HG03175 (cell line): ENCODE results near the gene PLEKHH2.
"Not testable (repeated sequence)": the region's sequence is repeated elsewhere in the genome, so short reads cannot be mapped to it uniquely, and the experiment has no call there.

Source experiments
- ATAC-seq: cut with Tn5 transposase; IDR thresholded peaks from one replicate; pipeline ENCODE4 v1.9.1; 2021; ENCODE audit warnings: mild to moderate bottlenecking, moderate library complexity; ENCODE audit not compliant: unreplicated experiment

PLEKHH2 gene

DNA sequence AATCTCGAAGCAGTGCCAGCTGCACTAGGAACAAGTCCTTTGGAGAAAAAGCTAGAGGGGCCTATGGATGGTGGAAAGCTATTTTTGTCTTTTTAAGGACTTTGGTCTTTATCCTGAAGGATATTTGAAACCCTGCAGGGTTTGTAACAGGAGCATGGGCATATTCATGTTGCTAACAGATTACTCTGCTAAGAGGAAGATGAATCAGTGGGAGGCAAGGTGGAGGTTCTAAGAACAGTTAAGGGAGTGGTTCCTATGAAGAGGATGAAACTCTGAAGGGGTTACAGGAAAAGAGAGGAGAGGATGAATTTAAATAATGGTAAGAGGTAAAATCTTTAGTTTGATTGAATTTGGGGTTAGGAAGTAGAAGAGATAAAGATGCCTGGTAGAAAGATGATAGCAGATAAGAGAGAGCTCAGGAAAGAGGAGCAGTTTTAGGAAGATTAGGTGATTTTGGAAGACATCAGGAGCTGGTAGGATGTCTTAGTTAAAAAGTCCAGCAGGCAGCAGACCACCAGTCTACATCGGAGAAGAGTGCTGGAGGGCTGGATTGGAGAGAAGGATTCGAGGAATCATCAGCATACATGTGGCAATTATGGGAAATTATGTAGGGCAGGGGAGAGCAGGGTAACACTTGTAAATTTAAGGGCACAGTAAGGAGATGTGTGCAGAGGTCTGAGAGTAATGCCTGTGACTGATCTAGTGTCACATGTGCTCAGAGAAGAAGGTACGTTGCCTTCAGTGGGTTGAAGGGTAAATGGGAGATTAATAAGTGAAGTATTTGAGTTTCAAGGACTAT, 78.4 kb downstream of the PLEKHH2 start:
- ATAC-seq: no peak

DNA sequence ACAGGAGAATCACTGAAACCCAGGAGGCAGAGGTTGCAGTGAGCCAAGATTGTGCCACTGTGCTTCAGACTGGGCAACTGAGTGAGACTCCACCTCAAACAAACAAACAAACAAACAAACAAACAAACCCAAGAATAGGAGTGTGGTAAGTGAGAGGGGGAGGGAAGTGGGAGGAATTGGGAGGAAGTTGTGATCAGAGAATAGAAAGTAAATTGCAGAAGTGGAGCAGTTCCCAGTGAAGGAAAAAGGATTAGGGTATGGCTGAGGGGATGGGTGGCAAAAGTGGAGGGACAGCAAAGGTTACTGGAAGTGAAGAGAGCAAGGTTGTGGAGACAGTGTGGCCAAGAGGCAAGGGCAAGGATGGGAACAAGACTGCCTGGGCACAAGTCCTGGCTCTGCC, 80.3 kb downstream of the PLEKHH2 start:
- ATAC-seq: no peak

DNA sequence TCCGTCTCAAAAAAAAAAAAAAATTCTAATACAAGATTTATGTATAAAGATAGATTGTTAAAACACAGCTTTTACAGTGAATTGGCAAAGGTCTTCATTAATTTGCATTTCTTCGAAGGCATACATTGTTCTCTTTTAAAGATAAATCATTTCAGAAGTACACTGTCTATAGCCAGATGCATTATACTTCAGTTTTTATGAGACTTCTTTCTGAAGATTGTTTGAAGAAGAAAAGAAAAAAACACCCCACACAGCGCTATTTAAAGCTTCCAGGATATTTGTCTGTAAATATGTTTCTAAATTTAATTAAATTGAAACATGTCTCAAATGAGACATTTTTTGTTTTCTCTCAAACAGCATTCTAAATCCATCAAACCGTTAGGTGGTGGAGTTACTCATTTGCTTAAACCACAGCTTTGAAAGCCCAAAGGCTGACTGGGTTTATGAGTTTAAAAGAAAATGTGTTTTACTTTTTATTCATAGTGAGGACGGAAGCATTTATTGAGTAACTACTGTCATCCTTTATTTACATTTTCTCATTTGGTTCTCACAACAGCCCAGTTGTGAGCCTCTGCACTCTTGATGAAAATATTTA, 81.6 kb downstream of the PLEKHH2 start:
- ATAC-seq: no peak

DNA sequence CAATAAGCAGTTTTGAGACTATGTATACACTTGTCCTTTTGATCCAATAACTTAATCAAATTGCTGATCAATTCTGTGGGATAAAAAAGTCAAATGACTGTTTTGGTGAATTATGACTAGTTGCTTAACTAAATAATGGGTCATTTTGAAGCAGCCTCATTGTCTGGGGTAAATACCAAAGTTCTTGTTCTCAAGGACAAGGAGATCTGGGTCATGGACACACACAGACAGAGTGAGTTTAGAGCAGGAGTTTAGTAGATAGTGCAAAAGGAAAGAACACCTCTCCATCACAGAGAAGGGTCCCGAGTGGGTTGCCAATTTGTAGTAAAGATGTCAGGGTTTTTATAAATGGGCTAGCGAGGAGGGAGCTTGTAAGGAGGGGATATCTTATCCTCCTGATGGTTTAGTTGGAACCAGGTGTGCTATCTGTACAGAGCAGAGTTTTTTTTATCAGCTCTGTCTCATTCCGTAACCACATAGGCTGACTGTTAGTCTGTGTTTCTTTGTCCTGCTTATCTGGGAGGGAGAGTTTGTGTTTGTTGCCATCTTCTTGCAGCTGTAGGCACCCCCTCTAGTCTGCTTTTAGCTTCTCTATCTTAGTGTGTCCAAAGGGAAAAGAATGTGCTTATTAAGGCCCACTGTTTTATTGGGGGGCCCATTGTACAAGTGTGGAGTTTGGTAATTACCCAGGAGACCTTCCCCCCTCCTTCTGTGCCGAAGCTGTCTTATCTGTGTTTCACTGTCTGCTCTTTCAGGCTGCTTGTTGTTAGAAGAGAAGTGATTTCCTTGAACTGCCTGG, 87.9 kb downstream of the PLEKHH2 start:
- ATAC-seq: no peak

DNA sequence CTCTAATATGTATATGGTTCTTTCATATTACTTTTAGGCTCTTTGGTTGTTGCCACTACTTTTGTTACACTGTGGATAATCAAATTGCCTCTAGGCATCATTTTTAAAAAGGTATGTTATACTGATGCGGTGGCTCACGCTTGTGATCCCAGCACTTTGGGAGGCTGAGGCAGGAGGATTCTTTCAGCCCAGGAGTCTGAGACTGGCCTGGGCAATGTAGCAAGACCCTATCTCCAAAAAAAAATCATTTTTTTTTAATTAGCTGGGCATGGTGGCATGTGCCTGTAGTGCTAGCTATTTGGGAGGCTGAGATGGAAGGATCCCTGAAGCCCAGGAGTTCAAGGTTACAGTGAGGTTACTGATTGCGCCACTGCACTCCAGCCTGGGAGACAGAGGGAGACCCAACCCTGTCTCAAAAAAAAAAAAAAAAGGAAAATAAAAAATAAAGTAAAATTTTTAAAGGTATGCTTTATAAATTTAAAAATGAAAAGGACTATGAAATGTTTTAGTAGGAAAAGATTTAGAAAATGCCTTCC, 88.7 kb downstream of the PLEKHH2 start:
- no peak for ATAC-seq

DNA sequence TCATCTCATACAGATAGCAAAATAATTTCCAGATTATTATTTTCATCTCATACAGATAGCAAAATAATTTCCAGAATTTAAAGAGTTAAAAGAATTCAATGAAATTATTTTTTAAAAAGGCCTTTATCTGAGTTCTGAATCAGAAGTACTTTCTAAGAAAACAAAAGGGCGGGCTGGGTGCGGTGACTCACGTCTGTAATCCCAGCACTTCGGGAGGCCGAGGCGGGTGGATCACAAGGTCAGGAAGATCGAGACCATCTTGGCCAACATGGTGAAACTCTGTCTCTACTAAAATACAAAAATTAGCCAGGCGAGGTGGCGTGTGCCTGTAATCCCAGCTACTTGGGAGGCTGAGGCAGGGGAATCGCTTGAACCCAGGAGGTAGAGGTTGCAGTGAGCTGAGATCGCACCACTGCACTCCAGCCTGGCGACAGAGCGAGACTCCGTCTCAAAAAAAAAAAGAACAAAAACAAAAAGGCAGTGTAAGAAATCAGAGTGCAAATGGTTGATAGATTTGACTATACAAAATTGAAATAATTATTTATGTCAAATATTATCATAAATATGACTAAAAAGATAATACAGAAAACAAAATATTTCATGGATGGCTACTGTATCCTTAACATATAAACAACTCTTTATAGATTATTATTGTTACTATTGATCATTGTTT, 90.0 kb downstream of the PLEKHH2 start:
- not testable (repeated sequence) for ATAC-seq

DNA sequence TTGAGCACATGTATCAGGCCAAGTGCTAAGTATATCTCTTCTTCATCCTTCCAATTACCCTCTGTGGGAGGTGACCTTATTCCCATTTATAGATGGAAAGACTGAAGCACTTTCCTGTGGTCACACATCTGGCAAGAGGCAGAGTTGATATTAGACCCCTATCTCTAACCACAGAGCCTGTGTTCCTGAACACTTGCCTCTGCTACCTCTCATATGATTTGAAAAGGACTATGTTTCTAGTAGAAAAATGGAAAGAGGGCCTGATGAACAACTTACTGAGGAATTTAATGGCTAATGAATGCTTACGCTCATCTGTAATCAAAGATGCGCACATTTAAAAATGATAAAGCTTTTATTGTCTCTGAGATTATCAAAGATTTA, 90.6 kb downstream of the PLEKHH2 start:
- no peak for ATAC-seq

DNA sequence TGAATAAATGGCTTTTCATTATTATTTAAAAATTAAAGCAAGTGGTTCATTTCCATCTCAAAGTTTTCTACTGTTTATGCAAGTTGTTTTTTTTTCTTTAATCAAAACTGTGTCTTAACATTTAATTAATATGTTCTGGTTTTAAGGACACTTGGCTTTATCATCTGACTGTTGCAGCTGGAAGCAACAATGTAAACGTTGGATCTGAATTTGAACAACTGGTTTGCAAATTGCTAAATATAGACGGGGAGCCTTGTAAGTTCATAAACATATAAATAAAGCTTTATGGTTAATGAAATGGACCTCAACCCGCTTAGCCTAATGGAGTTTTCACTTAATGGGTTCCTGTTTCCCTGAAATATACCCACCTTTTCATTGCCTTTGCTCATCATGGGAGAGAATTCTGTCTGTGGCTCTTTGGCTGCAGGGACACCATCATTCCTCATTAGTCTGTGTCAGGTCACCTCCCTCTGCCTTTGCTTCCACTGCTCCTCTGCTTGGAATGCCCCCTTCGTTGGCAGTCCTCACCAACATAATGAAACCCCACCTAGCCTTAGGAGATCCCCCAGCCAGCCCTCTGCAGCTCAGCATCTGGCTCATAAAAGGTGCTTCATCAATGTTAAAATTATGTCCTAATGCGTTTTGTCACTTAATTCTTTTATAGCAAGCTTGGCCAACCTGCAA, 92.6 kb downstream of the PLEKHH2 start:
- no peak for ATAC-seq

DNA sequence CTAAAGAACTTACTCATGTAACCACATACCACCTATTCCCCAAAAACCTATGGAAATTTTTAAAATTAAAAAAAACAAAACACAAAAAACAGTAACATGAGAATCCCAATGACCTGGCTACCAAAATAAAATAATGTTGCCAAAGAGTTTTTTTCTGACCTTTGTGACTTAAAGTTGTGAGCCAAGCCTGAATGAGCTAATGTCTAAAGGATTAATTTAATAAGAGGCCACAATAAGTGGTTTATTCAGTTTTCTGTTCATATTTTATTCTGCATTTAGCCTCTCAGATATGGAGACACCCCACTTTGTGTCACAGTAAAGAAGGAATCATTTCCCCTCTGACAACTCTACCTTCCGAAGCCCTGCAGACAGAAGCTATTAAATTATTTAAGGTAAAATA, 94.2 kb downstream of the PLEKHH2 start:
- ATAC-seq: no peak

DNA sequence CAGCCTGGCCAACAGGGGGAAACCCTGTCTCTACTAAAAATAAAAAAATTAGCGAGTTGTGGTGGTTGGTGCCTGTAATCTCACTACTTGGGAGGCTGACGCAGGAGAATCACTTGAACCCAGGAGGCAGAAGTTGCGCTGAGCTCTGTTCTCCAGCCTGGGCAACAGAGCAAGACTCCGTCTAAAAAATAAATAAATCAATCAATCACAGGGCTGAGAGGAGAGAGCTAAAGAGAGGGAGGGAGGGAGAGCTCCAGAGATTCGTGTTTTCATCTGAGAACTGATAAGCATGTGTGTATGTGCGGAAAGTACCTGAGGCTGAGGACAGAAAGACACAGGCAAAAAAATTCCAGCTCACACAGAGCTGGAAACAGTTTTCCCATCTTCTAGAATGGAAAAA, 99.6 kb downstream of the PLEKHH2 start:
- ATAC-seq: no peak

DNA sequence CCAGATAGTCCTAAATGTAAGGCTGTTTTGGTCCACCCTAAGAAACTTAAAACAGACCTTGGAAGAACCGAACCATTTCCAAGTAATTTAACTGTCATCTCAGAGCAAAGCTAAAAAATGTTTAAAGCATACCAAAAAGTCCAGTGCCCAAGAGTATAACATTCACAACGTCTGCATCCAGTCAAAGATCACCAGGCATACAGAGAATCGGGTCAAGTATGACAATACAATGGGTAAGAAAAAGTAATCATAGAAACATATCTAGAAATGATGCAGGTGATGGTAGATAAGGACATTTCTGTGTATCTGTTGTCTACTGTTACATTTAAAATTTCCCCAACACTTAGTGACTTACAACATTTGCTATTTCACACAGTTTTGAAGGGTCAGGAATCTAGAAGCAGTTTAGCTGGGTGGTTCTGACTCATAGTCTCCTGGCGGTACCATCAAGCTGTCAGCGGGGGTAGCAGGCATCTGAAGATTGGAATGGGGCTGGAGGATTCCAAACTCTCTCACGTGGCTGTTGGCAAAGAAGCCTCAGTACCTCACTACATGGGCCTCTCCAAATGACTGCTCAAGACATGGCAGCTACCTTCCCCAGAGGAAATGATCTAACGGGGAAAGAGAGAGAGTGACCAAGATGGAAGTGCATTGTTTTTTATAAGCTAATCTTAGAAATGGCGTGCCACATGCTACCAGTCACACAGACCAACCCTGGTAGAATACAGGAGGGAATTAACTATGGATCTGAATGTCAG, 100.2 kb downstream of the PLEKHH2 start:
- no peak for ATAC-seq

DNA sequence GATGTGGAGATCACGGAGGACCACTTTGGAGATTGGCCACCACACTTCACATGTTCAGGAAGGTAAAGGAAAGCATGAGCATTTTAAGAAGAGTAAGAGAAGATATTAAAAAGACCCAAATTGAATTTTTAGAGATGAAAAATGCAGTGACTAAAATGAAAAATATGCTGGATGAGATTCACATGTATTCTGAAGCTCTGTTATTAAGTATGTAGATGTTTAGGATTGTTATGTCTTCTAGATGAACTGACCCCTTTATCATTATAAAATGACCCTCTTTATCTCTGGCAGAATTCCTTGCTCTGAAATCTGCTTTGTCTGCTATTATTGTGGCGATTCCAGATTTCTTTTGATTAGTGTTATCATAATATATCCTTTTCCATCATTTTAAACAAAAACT, 100.8 kb downstream of the PLEKHH2 start:
- no peak for ATAC-seq

DNA sequence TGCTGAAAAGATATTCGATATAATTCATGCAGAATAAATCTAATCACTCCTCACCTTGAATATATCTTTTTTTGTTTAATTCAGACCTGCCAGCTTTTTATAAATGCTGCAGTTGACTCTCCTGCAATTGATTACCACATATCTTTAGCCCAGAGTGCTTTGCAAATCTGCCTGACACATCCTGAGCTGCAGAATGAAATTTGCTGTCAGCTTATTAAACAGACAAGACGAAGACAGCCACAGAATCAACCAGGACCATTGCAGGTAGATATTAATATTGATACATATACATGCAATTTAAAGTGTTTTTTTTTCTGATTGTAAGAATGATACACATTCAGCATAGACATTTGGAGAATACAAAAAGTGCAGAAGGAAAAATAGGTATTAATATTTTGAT, 101.2 kb downstream of the PLEKHH2 start:
- ATAC-seq: no peak

DNA sequence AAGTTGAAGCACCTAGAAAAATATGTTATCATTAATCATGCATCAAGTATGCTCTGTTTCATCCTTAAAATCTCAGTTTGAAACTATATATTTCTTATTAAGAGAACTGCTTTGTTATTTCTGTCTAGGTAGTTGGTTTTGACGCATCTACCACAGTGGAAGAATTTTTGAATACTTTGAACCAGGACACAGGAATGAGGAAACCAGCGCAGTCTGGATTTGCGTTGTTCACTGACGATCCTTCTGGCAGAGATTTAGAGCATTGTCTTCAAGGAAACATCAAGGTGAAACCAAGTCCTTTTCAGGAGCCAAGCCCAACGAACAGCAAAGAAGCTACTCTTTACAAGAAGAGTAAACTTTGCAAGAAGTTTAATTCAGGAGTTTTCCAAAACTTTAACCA, 106.6 kb downstream of the PLEKHH2 start:
- ATAC-seq: no peak

DNA sequence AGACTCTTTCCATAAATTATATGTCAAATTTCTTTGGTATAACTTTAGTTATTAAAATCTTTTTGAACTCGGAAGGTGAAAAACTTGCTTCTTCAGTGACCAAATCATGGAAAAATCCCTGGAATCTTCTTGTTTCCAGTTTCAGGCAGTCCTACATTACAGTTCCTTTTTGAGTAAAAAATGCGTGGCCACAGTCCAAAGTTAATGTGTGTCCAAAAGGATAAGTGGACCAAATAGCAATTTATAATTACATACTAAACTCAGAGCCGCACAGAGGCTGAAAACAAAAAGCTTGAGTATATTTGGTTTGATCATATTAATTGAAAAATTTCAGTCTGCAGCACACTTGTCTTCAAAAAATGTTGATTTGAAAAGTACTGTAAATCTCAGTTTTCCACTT, 108.4 kb downstream of the PLEKHH2 start:
- ATAC-seq: no peak

DNA sequence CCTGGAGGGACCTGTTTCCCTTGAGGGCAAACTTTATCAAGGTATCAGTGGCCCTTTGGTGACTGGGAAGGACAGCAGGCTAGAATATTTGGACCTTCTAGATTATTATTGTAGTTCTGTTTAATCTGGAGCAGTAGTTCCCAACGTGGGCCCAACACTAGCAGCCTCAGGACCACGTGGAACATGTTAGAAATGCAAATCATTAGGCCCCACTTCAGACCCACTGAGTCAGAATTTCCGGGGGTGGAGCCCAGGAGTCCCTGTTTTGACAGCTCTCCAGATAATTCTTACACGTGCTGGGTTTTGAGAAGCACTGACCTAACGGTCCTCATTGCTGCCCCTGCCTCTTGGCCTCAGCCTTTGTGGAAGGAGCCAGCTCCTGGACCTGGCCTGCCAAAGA, 111.3 kb downstream of the PLEKHH2 start:
- no peak for ATAC-seq

DNA sequence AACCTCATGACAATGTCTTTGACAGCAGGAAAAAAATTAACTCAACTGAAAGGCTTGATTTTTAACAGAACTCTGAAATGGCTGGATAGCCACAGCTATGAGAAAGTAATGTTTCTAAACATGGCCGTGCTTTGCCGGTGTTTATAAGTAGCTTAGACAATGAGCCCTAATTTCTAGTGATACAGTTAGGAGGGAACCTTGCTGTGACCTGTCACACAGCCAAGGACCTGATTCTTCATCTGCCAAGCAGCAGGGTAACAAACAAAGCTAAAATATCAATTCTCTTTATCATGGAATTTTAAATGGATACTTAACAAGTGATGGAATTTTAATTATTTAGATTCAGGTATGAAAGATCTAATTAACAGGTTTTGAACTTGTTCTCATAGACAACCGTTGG, 112.5 kb downstream of the PLEKHH2 start:
- ATAC-seq: no peak

DNA sequence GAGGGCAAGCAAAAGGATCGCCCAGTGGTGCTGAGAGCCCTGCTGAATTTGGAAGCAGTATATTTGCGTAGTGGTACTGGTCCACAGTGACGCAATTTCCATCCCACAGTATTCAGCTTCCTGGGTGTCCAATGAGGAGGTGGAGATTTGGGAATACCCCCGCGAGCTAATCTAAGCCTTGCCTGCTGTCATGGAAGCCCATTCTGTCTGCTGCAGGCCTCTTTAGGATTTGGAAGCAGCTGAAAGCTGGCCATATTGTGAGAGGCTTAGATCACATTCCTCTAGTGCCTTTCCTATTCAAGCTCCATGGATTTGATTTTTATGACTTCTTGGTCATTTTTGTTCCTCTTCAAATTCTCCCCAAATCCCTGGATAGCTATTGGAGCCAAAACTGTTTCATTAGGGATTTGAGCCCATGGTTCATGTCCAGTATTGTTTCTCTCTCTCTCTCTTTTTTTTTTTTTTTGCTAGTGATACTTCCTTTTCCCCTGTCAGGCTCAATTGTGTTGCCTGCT, 114.5 kb downstream of the PLEKHH2 start:
- no peak for ATAC-seq

DNA sequence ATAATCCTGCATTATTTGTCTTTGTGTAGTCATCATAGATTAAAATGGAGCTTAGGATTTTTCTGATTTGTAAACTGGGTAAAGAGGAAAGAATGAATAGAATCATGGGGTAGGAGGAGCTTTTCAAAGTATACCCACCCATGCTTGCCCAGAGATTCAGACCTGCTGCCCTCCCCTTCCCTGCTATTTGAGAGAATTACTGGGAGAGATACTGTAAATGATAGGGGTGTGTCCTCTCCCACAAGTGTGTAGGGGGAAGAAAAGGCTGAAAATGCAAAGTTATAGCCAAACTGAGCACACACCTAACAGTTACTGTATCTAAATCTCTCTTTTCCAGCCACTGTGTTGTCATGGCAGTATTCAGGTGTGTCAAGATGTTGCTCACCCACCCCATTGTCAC, 115.2 kb downstream of the PLEKHH2 start:
- ATAC-seq: no peak

DNA sequence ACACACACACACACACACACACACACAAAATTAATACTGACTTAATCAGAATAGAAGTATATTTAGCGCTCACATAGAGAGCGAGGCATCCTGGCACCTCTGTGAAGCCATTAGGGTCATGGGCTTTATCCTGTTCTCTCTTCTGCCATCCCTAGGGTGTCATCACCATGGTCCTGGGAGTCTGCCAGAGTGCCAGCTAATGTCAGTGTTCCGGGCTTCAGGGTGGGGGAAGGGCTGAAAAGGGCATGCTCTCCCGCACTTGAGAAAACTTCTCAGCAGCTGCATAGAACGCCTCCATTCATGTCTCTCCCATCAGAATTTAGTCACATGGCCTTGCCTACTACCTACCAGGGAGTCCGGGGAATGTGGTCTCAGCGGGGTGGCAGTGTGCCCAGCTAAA, 117.1 kb downstream of the PLEKHH2 start:
- no peak for ATAC-seq
